Measurements from ENCODE around the gene CHRM5.

The CHRM5 gene, protein sequence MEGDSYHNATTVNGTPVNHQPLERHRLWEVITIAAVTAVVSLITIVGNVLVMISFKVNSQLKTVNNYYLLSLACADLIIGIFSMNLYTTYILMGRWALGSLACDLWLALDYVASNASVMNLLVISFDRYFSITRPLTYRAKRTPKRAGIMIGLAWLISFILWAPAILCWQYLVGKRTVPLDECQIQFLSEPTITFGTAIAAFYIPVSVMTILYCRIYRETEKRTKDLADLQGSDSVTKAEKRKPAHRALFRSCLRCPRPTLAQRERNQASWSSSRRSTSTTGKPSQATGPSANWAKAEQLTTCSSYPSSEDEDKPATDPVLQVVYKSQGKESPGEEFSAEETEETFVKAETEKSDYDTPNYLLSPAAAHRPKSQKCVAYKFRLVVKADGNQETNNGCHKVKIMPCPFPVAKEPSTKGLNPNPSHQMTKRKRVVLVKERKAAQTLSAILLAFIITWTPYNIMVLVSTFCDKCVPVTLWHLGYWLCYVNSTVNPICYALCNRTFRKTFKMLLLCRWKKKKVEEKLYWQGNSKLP

DNA sequence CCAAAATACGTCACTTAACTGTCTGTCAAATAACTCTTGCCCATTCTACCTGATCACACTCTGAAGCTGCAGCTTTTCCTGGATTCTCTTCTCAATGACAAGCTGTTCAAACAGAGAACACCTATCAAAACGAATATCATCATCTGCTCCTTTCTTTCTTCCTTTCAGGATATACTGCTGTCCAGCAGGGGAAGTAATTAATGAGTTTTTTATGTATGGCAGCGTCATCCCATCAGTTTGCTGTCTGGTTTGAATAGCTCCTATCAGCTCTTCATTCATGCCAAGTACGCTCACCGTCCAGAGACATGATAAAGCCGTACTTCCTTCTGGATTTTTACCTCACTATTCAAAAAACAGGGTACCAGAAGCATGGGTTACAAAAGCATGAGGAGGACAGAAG, at the start of gene CHRM5:
Gene CHRM5, plus strand, starts transcription at position 274 of the 400 bp plus-strand sequence. CDS start 94,221 bp downstream, outside the sequence.
- no peak for DNase-seq

DNA sequence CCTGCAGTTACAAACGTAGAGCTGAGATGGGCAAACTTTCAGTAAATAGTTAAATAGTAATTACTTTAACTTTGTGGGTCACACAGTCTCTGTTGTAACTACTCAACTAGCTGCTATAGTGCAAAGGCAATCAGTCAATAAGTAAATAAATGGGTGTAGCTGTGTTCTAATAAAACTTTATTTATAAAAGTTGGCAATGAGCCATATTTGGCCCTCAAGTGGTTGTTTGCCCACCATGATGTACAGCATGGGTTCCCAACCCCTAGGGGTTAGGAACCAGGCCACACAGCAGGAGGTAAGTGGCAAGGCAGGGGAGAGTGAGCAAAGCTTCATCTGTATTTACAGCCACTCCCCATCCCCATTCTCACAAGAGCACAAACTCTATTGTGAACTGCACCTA, 44.9 kb upstream of the CHRM5 start:
- DNase-seq, result no peak

DNA sequence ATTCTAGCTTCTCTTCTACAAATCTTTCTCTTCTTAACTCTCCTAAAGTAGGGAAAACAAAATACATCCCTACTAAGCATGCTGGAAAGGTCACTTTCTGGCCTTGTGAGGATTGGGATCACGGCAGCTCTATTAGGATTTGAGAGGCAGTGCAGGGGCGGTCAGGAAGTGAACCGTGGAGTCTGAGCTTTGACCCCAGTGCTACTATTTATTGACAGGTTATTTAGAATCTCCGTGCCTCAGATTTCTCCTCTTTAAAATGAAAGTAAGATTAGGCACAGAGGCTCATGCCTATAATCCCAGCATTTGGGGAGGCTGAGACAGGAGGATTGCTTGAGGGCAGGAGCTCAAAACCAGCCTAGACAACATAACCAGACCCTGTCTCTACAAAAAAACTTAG, 42.0 kb upstream of the CHRM5 start:
- no peak for DNase-seq

DNA sequence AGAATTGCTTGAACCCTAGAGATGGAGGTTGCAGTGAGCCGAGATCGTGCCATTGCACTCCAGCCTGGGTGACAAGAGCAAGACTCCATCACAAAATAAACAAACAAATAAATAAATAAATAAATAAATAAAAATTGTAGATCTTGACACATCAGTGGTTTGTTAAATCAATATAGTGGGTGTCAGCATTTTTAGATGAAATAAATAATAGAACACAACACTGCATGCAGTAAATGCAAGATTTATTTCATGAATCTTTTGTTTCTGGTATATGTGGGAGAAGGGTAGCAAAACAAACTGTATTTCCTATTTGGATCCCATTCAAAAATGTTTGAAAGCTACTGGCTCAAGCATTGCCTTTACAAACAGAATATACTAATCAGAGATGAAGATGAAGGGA, 35.6 kb upstream of the CHRM5 start:
- DNase-seq, result no peak

DNA sequence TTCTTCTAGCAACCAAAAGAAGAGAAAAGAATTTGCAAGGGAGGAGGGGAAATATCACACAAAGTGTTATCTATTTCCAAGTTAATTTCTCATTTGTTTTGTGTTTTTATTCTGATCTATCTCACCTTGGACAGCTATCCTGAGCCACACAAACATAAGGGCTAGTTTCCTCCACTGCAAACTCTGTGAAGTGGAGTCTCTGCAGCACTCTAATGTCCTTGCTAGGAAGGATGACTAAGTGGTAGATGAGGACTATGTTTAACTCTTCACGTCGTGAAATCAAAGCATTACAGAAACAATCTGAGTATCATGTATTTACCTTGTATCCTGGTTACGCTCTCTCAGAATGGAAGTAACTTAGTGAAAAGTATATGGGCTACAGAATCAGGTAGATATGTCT, 33.9 kb upstream of the CHRM5 start:
- no peak for DNase-seq

DNA sequence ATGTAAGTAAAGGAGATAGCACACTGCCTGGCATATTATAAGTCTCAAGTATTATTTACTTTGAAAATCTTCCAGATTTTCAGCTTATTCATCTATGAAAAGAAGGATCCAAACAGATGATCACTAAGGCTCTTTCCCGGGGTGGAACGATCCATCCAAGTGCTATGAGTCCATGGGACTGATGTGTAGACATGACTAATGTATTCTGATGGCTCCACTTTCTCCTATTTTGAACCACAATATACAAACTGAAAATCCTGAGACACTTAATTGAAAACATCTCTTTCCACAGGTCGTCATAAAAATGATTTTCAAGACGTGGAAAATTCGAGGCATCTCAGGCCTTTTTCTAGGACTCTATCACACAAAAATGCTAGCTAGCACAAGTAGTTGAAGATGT, 33.4 kb upstream of the CHRM5 start:
- DNase-seq, result no peak

DNA sequence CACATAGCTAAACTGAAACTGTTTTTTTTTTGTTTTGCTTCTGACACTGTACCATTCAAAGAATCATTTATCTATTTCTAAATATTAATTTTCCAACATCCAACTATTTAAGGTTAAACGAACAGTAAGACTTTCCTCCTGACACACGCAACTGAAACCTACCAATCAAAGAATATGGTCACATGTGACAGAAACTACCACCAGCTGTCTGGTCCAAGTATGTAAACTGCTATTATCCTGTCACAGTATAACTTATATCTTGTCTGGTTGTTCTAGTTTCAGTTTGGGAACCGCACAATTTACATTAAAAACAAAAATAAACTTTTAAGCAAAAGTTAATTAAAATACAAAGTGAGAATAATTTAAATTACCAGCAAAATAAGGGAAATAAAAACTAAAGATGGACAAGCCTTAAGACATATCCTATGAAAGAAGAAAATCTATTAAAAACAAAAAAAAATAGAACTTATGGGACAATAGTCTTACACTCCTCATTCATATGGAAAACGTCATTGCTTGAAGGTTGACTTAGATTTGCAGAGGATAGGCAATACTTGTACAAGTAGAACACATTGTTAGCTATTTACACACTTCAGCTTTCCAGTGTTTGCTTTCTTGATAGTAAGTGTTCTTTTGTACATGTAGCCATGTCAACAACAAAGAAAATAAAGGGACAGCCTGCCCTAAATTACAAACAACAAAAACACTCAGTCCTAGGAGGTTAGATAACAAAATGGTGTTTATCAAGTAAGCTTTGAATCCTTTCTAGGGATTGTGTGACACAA, 26.8 kb upstream of the CHRM5 start:
- DNase-seq, result no peak

DNA sequence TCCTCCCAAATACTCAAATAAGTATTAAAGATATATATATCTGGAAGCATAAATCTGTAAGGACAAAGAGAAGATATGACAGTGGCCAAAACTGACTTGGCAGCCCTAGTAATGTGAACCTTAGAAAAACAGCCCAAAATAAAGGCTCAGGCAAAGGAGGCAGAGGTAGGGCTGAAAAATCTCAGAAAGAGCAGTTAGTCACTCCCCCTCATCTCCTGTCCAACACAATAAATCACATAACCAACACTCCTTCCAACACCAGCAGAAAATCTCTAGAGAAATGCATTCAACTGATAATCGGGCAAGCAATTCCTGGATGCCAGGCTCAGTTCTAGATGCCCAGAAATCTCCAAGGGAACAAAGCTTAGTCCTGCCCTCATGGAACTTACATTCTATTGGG, 22.1 kb upstream of the CHRM5 start:
- no peak for DNase-seq

DNA sequence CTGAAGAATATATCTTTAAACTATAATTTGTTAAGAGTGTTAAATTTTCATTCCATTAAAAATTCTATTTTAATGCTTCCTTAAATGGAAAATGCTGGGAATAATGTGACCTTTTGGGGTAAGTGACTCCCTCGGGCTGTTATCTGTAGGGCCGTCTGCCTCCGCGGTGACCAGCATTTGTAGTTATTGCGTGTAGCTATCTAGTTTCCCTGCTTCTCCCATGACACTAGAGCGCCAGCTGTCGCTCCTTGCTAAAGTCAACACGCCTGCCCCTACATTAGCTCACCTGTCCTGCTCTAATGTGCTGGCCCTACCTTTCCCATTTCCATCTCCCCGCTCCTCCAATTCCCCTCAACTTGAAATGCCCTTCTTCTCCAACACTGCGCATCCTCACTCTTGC, 12.4 kb upstream of the CHRM5 start:
- DNase-seq, result no peak

DNA sequence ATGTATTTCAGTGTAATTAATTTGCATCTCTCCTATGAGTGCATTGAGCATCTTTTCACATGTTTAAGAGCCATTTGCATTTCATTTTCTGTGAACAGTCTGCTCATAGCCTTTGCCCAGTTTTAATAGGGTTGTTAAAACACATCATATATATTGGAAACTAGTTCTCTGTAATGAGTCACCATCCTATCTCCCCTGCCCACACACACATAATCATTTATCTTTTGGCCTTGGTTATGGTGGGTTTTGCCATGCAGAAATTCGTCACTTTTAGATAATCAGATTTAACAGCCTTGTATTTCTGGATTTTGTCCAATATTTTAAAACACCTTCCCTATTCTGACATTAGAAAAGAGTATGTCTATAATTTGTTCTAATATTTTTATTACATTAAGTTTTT, 11.9 kb upstream of the CHRM5 start:
- DNase-seq, result no peak

DNA sequence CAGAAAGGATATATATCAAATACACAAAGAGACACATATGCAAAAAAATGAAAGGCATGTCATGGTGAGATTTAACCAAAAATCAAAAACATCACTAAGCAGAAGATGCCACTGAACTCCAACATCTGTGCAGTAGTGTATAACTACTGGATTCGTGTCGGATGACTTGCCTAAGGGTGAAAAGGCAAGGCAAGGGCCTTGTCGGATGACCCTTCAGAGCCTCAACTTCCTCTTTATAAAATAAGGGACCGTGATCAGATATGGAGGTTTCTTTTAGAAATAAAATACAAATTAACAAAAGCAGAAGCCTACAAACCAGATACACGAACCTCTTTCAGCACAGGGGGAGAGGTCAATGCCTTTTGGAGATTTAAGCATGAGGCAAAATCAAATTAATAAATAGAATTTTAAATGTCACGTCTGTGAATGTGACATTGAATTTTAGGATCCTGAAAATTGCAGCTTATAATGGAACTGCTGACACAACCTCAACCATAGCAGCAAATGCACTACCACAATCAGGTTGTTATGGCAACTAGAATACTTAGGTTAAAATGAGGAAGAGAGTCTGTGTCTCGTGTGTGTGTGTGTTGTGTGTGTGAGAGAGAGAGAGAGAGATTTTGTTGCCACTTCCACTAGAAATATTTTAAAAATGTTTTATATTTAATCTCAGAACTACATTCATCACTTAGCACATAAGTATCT, 8.3 kb upstream of the CHRM5 start:
- no peak for DNase-seq

DNA sequence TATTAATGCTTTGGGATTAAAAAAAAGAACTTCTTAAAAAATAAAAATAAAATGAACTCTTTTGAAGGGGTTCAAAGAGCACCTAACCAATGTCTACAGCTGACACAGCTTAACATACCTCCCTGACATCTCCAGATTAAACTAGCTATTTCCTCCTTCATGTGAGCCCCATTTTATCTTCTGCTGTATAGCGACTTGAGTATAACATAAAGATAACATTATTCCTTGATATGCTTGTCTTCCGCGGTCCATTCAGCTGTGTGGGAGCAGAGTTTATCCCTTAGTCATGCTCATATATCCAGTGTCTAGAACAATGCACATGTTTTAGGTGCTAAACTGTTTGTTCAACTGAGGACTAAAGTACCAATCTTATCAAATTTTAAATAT, 7.8 kb upstream of the CHRM5 start:
- DNase-seq, result no peak

DNA sequence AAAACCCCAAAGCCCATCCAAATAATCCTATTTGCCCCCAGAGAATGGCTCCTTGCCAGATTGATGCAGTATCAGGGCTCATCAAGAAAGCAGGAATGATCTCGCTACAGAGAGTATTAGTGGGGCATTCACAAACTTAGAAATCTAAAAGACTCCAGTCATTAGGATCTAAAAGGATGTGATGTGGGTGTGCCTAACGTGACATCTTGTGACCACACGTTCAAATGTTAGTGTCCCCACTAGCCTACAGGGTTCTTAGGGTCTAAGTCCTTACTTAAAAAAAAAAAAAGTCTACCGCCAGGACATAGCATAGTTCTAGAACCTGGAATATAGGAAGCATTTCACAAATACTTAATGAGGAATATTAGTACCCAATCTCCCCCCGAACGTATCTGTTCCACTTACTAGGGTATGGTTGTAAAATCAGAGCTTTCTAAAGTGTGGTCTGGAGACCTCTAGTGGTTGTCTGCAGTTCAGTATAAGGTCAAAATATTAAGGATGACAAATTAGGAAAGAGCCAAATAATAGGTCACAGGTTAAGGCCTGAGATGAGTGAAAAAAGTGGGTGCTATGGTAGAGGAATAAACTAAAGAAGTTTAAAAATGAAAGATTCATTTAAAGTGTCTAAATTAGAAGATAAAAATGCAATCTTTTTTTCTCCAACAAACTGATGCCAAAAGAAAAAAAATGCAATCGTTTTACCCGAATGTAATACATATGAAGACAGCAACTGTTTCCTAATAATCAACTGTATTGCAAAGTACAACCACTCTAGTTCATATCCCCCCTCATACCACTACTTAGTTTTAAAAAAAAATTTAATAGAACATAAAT, 4.2 kb upstream of the CHRM5 start:
- peak; percentile 0 to 26 for DNase-seq

DNA sequence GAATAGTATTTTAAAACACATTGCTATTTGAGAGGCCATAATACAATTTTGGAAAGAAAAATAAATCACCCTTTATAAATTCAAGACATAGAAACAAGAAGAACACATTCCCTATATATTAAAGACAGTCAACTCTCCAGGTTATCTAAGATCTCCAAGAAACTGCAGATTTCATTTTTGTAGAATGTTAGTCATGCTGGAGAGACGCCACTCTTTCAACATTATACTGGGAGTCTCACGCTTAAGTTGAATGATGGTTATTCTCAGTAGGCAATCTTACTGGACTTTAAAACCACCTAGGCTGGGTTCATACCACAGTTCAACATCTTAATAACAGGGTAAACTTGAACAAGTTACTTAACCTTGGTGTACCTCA, 3.6 kb upstream of the CHRM5 start:
- no peak for DNase-seq

DNA sequence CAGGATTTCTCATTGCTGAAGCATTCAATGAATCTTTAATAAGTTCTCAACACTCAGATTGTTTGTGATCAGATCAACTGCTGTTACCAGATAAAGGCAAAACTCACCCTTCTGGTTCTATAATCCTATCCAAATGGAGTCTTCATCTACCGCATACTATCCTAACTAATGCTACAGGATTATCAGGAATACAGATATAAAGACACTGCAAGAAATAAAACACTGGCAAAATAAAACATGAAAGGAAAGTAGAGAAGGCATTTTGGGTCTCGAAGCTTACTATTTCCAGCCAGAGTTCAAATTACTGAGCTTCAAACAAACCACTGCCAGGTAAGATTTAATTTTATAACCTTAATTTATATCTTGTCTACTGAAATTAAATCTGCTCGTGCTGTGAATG, 524 bp downstream of the CHRM5 start:
- DNase-seq, result no peak

DNA sequence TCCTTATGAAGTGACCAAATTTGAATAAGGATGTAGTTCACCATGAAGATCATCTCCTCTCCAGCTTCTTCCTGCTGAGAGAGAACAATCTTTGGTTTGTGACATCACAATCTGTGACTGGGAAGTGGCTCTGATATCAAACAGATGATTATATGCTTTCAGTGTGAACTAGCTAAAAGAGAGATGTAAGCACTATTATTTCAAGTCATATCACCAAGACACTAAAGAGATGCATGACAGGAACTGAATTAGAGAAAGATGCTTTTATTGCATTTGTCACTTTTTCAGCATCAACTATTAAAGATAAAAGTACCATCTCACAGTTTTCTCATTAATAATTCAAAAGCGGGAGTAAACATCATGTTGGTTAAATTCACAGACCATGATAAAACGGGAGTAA, 3.5 kb downstream of the CHRM5 start:
- no peak for DNase-seq

DNA sequence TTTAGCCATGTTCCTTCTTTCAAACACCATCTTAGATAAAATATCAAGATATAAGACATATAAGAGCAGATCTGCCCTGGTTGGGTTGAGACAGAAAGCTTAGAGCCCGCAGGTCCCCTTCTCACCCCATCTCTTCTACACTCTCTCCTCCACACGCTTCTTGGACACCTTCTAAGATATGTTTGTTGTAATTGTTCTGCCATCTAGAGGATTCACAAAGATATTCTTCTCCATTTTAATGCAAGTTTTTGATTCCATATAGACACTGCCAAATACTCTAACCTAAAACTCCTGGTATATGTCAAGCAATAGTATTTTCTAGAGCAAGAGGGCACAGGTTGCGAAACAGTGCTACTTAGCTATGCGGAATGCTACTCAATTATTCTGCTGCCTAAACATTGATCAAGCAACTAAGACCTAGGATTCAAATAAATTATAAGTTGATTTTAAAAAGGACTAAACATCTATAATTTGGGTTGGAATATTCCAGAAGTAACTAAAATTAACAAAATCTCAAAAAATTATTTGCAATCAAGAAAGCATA, 6.8 kb downstream of the CHRM5 start:
- DNase-seq, result no peak

DNA sequence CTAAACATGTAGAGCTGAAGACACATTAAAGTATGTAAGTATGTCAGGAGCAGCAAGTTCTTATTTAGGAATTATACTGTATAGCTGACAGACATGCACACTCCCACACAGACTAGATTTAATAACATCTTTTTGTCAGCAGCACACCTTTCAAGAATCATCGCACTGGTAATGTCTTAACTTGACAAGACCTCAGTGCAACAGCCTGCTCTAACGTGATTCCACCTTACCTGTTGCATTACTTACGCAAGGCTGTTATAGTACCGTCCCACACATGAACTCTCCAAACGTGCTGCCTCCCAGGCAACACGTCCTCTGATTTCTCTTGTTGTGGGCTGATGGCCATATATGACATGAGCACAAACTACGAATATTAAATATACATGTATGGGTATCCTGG, 11.9 kb downstream of the CHRM5 start:
- no peak for DNase-seq

DNA sequence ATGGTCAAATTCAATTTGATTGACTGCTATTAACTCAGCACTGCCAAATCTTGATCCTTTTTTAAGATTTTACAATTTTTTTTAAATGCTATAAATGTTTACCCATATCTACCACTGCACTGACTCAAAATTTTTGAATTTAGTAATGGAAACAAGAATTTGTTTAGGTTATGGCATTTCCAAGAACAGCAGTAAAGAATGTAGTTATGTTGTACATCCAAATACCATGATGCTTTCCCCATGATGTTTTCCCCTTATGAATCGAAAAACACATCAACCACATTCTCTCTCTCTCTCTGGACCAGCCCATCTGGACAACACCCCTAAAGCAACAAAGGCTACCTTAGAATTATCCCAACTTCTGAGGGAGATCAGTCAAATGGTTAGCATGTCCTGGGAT, 14.2 kb downstream of the CHRM5 start:
- no peak for DNase-seq

DNA sequence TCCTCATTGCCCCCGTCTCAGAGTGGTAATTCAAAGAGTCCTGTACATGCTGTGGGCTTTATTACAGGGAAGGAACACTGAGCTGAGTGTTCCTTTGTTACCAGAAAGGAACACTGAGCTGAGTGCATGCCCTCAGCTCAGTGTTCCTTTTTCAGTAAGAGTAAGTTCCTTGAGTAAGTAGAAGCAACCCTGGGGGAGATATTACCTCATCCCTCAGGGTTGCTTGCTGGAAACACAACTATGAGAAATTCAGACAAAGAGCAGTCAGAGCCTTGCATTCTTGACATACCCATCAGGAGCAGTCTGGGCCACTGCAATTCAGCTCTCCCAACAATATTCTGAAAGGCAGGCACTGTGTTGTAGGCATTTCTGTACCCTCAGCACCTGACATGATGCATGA, 17.0 kb downstream of the CHRM5 start:
- no peak for DNase-seq

DNA sequence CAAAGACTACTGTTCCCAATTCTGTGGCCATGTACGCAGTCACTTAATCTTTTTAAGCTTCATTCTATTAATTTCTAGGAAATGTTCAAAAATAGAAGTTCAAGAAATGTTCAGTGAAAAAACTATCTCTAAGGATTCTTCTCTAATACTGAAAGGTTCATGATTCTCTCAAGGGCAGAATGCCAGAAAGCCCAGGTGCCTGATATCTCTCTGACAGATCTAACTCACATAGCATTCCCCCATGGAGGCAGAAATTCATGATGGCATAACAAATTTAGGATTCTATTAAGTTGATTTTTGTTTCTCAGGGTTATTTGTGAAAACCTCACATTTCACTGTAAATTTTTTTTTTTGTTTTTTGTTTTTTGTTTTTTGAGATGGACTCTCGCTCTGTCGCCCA, 17.5 kb downstream of the CHRM5 start:
- DNase-seq, result no peak

DNA sequence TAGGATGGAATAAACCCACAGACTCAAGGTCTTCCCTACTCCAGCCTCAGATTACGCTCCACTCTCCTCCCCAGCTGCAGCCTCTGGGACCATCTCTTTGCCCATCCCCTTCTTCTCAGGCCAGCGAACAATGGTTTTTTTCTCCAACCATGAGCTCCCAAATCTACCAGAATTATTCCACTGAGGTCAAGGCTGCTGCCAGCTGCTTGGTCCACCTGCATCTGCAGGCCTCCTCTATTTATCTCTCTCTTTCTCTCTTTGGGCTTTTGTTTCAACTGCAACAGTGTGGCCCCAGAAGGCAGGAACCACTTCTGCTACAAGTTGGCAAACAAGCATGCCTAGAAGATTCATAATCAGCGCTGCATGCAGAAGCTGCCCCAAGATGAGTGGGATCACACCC, 19.1 kb downstream of the CHRM5 start:
- DNase-seq, result no peak

Measured in NCI-H446 (cell line).